Breast epithelium (tissue), 3 donors: Measurements from ENCODE around the gene GID8.

ENCODE experiments used
- CTCF ChIP-seq, 3 donors: fragments of 450-650 bp; IDR thresholded peaks; one replicate each; pipeline ENCODE4 v1.5.1; 2016 to 2017; ENCODE audit warnings: antibody characterized with exemption in 3 of 3, mild to moderate bottlenecking in 3 of 3, moderate library complexity in 3 of 3
- POLR2A ChIP-seq: fragments of 450-650 bp; IDR thresholded peaks from one replicate; pipeline ENCODE4 v1.6.1; 2016; ENCODE audit warnings: antibody characterized with exemption, mild to moderate bottlenecking, moderate library complexity
- POLR2AphosphoS5 ChIP-seq, 3 donors: sonication (generic); formaldehyde crosslinking; IDR thresholded peaks; one replicate each; pipeline ENCODE4 v1.6.1; 2017; ENCODE audit warnings: antibody characterized with exemption in 3 of 3

GRCh38 chr20:62987114-62987513 lies 49.2 kb downstream of the GID8 start:
- no peak for TF ChIP-seq CTCF (IDR thresholded peaks at IDR 0.05)
- no peak for TF ChIP-seq POLR2A
- no peak for TF ChIP-seq POLR2AphosphoS5 (IDR thresholded peaks at IDR 0.05)
